Caco-2 (cell line): ENCODE data around the gene TMEM182. TPM values are rescaled to one million over a fixed set of nuclear protein-coding genes. Genes with fewer than 3 reads are reported as not detected.

Experiments used
- BruUV-seq: library from RNA; stranded (reverse); fragments of 400-500 nt; replicated peaks from 2 replicates; lab custom pipeline; 2021; lab: Mats Ljungman, UMichigan
- CTCF ChIA-PET: fragments of 300-600 bp; sonication (Branson Sonifier 250); formaldehyde crosslinking; loops from one replicate; lab custom pipeline; 2022; ENCODE audit warnings: antibody characterized with exemption; lab: Charles Lee
- POLR2A ChIA-PET: fragments of 300-600 bp; sonication (Branson Sonifier 250); formaldehyde crosslinking; loops from one replicate; lab custom pipeline; 2022; ENCODE audit warnings: antibody characterized with exemption; lab: Charles Lee
- DNase-seq, 2 experiments: peaks; one replicate each; pipeline versions ENCODE4 v3.0.0 to v3.0.0-alpha.2; 2020 to 2022
- H3K27me3 ChIP-seq: replicated peaks from 2 replicates; pipeline ENCODE4 v1.6.0; 2011; ENCODE audit warnings: low read length; ENCODE audit not compliant: control insufficient read depth, insufficient read depth
- H3K36me3 ChIP-seq: 2 replicates; pipeline ENCODE4 v1.5.1; 2011; ENCODE audit warnings: low read length; ENCODE audit not compliant: control insufficient read depth, insufficient read depth
- H3K4me1 ChIP-seq: fragments of 250-450 bp; sonication (Bioruptor Pico); 2 replicates; pipeline ENCODE4 v1.5.1; 2020; ENCODE audit warnings: mild to moderate bottlenecking
- H3K4me3 ChIP-seq: 2 replicates; pipeline ENCODE4 v1.5.1; 2011; ENCODE audit warnings: low read depth, mild to moderate bottlenecking, control low read depth, low read length
- H3K9me3 ChIP-seq: fragments of 250-450 bp; sonication (Bioruptor Pico); 2 replicates; pipeline ENCODE4 v1.5.1; 2020; ENCODE audit warnings: mild to moderate bottlenecking, moderate library complexity
- H3K27ac Mint-ChIP-seq: one replicate; pipeline ENCODE4 v1.8.0; 2022; ENCODE audit warnings: mixed read lengths; ENCODE audit not compliant: unreplicated experiment
- H3K27me3 Mint-ChIP-seq: one replicate; pipeline ENCODE4 v1.8.0; 2022; ENCODE audit warnings: mixed read lengths; ENCODE audit not compliant: insufficient read depth, unreplicated experiment
- H3K36me3 Mint-ChIP-seq: one replicate; pipeline ENCODE4 v1.8.0; 2022; ENCODE audit warnings: mild to moderate bottlenecking, mixed read lengths; ENCODE audit not compliant: insufficient read depth, unreplicated experiment
- H3K4me1 Mint-ChIP-seq: one replicate; pipeline ENCODE4 v1.8.0; 2022; ENCODE audit warnings: low read depth, mixed read lengths; ENCODE audit not compliant: unreplicated experiment
- H3K4me3 Mint-ChIP-seq: one replicate; pipeline ENCODE4 v1.8.0; 2022; ENCODE audit warnings: mild to moderate bottlenecking, moderate library complexity, mixed read lengths; ENCODE audit not compliant: unreplicated experiment
- H3K9me3 Mint-ChIP-seq: one replicate; pipeline ENCODE4 v1.8.0; 2022; ENCODE audit warnings: mixed read lengths; ENCODE audit not compliant: unreplicated experiment
- intact Hi-C: fragments of 100-400 bp; cut with micrococcal nuclease; formaldehyde crosslinking; loops from one replicate; pipeline ENCODE4 v1.10.0; 2022; ENCODE audit not compliant: unreplicated experiment
- total RNA-seq: library from RNA; stranded (reverse); gene quantifications from 2 replicates; pipeline ENCODE4 v1.2.3, GENCODE V29; 2022
- TF ChIP-seq, protein P1 (sequence below), 2 experiments: fragments of 200-600 bp in 1 of 2; IDR thresholded peaks; 1 replicate in 1 of 2; 2 replicates in 1 of 2; pipeline versions ENCODE4 v1.5.1 to v1.8.0; 2011 to 2022; ENCODE audit warnings: antibody characterized with exemption in 1 of 2, control low read depth in 1 of 2, inconsistent platforms in 1 of 2, low read depth in 1 of 2, low read length in 1 of 2, mild to moderate bottlenecking in 1 of 2, moderate library complexity in 1 of 2; ENCODE audit not compliant: insufficient read depth in 1 of 2, severe bottlenecking in 1 of 2, unreplicated experiment in 1 of 2

The TMEM182 gene
- total RNA-seq, 1 experiment from 2014 or later, result 13.6 TPM

DNA sequence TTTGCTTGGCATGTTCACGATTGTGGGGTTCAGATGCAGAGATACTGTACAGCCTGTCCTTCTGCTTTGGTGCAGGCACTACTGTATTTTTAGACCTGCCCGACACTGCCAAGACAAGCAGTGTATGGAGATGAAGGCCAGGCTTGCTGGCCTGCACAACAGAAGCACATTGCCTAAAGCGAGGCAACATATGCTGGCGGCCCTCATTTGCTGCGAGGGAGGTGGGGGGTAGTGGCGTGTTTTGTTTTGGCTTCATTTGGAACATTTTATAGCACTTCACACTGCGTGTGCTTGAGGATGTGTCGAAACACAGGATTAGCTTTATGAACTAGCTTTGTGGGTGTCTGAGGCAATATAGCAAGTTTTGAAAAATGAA is 27.0 kb downstream of the TMEM182 start:
- H3K36me3 Mint-ChIP-seq, result peaks cover 4% of the 10 kb centered on the region
- TF ChIP-seq, protein P1, sequence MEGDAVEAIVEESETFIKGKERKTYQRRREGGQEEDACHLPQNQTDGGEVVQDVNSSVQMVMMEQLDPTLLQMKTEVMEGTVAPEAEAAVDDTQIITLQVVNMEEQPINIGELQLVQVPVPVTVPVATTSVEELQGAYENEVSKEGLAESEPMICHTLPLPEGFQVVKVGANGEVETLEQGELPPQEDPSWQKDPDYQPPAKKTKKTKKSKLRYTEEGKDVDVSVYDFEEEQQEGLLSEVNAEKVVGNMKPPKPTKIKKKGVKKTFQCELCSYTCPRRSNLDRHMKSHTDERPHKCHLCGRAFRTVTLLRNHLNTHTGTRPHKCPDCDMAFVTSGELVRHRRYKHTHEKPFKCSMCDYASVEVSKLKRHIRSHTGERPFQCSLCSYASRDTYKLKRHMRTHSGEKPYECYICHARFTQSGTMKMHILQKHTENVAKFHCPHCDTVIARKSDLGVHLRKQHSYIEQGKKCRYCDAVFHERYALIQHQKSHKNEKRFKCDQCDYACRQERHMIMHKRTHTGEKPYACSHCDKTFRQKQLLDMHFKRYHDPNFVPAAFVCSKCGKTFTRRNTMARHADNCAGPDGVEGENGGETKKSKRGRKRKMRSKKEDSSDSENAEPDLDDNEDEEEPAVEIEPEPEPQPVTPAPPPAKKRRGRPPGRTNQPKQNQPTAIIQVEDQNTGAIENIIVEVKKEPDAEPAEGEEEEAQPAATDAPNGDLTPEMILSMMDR (IDR thresholded peaks at IDR 0.05; ENCODE audit: insufficient read depth in 1 of 2, low read depth in 1 of 2, low read length in 1 of 2, severe bottlenecking in 1 of 2, unreplicated experiment in 1 of 2), result no peak
- no peaks in the 10 kb centered on the region for H3K27me3 ChIP-seq
- no peaks in the 10 kb centered on the region; the same call in 1 of the 2 replicates for H3K36me3 ChIP-seq
- ChIA-PET CTCF (interaction anchor here (0.6 kb wide), 1 partner anchor 337 kb away, joined by 3 read pairs; no protein-coding TSS in a partner anchor), POLR2A (no interaction called here)
- no peaks in the 10 kb centered on the region for H3K4me1 ChIP-seq
- BruUV-seq, result no TSS peak
- no peaks in the 10 kb centered on the region for H3K9me3 ChIP-seq
- no peak overlapping the region for H3K27ac Mint-ChIP-seq
- peaks cover 7% of the 10 kb centered on the region for H3K4me1 Mint-ChIP-seq
- no peak for DNase-seq
- no peak overlapping the region for H3K4me3 ChIP-seq
- no peaks in the 10 kb centered on the region for H3K27me3 Mint-ChIP-seq
- H3K9me3 Mint-ChIP-seq, result no peaks in the 10 kb centered on the region
- H3K4me3 Mint-ChIP-seq, result no peak overlapping the region
- intact Hi-C loops, result no loop called here

DNA sequence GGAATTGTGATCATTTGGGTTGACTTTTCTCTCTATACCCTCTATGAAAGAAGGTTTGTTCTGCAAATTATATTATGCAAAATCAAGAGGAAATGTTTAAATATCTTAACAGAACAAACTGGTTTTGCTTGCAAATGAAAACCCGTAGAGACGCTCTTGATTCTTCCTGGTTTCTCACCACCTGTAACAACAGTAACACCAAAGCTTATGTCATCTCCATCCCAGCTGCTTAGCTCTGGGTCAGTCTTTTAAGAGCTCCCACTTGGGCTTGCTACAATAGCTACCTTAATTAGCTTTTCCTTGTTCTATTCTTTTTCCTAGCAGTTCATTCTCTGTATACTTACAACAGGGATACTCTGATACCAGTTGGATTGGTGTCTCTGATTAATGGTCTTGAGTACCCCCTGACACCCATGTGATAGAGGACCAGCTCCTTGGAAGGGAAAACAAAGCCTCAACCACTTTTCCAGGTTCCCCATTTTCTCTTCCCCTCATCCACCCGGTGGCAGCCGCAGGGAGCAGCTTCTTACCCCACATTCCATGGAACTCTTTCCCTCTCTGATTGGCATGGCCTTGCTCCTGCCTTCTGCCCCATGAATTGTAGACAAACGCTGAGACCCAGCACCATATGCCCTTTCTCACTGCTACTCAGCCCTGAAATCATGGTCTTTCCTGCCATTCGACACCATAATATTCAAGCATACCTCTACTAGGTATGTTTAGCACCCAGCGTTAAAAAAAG is 27.7 kb downstream of the TMEM182 start:
- peaks cover under 1% of the 10 kb centered on the region for H3K4me1 Mint-ChIP-seq
- Histone ChIP-seq H3K27me3 (no peaks in the 10 kb centered on the region), H3K4me3 (no peak overlapping the region), H3K36me3 (no peaks in the 10 kb centered on the region; the same call in 1 of the 2 replicates), H3K9me3 (no peaks in the 10 kb centered on the region), H3K4me1 (no peaks in the 10 kb centered on the region)
- H3K9me3 Mint-ChIP-seq, result no peaks in the 10 kb centered on the region
- no peaks in the 10 kb centered on the region for H3K36me3 Mint-ChIP-seq
- CTCF ChIA-PET, result interaction anchor here (0.6 kb wide), 1 partner anchor 337 kb away, joined by 3 read pairs; no protein-coding TSS in a partner anchor
- H3K27ac Mint-ChIP-seq, result no peak overlapping the region
- no peaks in the 10 kb centered on the region for H3K27me3 Mint-ChIP-seq
- intact Hi-C loops, result no loop called here
- no TSS peak for BruUV-seq
- TF ChIP-seq, protein P1 (IDR thresholded peaks at IDR 0.05; ENCODE audit: insufficient read depth in 1 of 2, low read depth in 1 of 2, low read length in 1 of 2, severe bottlenecking in 1 of 2, unreplicated experiment in 1 of 2), result no peak
- no peak for DNase-seq
- no peak overlapping the region for H3K4me3 Mint-ChIP-seq
- POLR2A ChIA-PET, result no interaction called here

DNA sequence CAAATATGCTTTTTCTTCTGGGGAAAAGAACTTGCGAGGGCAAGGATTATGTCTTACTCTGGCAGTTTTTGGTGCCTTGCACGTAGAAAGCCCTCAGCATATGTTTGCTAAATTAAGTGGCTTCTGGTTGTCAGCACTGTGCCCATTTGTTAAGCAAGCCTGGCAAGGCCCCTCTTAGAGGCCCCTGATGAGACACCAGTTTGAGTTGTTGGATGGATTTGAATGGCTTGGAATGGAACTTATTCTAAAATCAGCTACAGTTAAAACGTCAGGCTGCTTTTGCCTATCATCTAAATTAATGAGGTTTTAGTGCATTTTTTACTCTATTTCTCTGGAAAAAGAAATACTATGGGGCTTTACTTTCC is 28.2 kb downstream of the TMEM182 start:
- H3K4me1 ChIP-seq, result no peaks in the 10 kb centered on the region
- ChIA-PET POLR2A (no interaction called here), CTCF (no interaction called here)
- Mint-ChIP-seq H3K27me3 (no peaks in the 10 kb centered on the region), H3K4me3 (no peak overlapping the region), H3K27ac (no peak overlapping the region), H3K9me3 (no peaks in the 10 kb centered on the region), H3K36me3 (no peaks in the 10 kb centered on the region), H3K4me1 (no peaks in the 10 kb centered on the region)
- BruUV-seq, result no TSS peak
- no peak for DNase-seq
- no peaks in the 10 kb centered on the region for H3K9me3 ChIP-seq
- TF ChIP-seq, protein P1 (IDR thresholded peaks at IDR 0.05; ENCODE audit: insufficient read depth in 1 of 2, low read depth in 1 of 2, low read length in 1 of 2, severe bottlenecking in 1 of 2, unreplicated experiment in 1 of 2), result no peak
- H3K4me3 ChIP-seq, result no peak overlapping the region
- H3K27me3 ChIP-seq, result no peaks in the 10 kb centered on the region
- intact Hi-C loops, result no loop called here
- no peaks in the 10 kb centered on the region; the same call in 1 of the 2 replicates for H3K36me3 ChIP-seq
